Measurements from ENCODE around the gene WDR20. TPM values are rescaled to one million over a fixed set of nuclear protein-coding genes. Genes with fewer than 3 reads are reported as not detected.

The WDR20 gene
- total RNA-seq, 1 donor from 2014 or later, result 25.2 TPM

DNA sequence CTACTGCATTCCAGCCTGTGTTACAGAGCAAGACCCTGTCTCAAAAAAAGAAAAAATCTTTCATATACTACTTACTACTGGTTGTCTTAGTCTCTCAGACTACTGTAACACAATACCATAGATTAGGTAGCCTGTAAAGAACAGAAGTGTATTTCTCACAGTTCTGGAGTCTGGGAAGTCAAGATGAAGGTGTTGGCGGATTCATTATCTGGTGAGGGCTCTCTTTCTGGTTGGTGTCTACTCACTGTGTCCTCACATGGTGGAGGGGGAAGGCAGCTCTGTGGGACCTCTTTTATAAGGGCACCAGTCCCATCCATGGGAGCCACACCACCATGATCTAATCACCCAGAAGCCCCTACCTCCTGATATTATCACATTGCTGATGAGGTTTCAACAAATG is 14.4 kb downstream of the WDR20 start:
- DNase-seq, result no peak
- Histone ChIP-seq H3K9me3 (no peaks in the 10 kb centered on the region), H3K27me3 (no peaks in the 10 kb centered on the region), H3K27ac (no peak overlapping the region), H3K4me3 (no peak overlapping the region), H3K36me3 (peaks cover 12% of the 10 kb centered on the region), H3K4me1 (peaks cover 6% of the 10 kb centered on the region)
- ATAC-seq, result no peak
- TF ChIP-seq, protein P1, sequence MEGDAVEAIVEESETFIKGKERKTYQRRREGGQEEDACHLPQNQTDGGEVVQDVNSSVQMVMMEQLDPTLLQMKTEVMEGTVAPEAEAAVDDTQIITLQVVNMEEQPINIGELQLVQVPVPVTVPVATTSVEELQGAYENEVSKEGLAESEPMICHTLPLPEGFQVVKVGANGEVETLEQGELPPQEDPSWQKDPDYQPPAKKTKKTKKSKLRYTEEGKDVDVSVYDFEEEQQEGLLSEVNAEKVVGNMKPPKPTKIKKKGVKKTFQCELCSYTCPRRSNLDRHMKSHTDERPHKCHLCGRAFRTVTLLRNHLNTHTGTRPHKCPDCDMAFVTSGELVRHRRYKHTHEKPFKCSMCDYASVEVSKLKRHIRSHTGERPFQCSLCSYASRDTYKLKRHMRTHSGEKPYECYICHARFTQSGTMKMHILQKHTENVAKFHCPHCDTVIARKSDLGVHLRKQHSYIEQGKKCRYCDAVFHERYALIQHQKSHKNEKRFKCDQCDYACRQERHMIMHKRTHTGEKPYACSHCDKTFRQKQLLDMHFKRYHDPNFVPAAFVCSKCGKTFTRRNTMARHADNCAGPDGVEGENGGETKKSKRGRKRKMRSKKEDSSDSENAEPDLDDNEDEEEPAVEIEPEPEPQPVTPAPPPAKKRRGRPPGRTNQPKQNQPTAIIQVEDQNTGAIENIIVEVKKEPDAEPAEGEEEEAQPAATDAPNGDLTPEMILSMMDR (IDR thresholded peaks at IDR 0.05), result no peak
- intact Hi-C loops (cut with DNase I), result no loop called here

DNA sequence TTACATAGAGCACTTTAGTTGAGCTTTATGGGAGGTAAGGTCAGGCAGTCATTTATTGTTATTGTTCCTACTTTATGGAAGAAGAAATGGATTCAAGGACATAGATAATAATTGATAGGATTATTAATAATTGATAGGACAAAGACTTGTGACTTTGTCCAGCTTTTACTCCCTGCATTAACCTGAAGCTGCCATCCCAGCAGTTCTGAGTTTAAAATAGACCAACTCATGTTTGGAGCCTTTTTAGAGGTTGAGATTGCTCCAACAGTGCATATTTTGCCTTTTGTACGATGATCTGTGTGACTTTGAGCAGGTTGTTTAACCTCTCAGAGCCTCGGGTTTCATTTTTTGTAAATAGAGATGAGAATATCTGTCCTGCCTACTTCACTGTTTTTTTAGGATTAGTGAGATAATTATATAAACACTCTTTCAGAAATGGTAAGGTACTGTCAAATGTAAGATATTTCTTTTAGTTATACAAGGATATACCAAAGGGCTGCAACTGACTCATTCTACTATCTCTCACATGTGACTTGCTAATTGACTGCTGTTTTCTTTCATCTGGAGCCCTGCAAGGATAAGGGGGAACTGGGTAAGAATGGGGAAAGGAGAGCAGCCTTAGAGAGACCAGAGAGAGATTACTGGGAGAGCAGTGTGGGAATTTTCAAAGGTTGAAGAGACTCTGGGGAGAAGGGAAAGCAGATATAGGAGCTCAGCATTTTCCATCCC is 15.3 kb downstream of the WDR20 start:
- Histone ChIP-seq H3K9me3 (no peaks in the 10 kb centered on the region), H3K4me3 (no peak overlapping the region), H3K36me3 (peaks cover 12% of the 10 kb centered on the region), H3K27ac (no peak overlapping the region), H3K27me3 (no peaks in the 10 kb centered on the region), H3K4me1 (peaks cover 6% of the 10 kb centered on the region)
- ATAC-seq (no peak), DNase-seq (no peak)
- TF ChIP-seq, protein P1 (IDR thresholded peaks at IDR 0.05), result no peak
- intact Hi-C loops (cut with DNase I), result no loop called here

DNA sequence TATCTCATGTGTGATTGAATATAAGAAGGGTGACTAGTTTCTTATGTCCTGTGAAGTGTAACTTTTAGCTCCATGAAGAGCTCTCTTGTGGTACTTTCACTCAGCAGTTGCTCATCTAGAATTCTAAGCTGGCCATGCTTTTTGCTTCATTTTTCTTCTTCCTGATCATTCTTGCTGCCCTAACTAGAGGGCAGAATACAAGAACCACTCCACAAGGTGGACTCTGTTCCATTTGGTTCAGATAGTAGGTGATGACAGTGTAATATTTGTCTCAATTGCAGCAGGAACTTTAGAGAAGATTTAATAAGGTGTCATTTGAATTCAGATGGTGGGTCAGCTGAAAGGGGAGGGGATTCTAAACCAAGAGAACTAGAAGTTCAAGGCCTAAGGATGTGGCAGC is 17.6 kb downstream of the WDR20 start:
- intact Hi-C loops (cut with DNase I), result no loop called here
- TF ChIP-seq, protein P1 (IDR thresholded peaks at IDR 0.05), result no peak
- DNase-seq (no peak), ATAC-seq (no peak)
- peaks cover 6% of the 10 kb centered on the region for H3K4me1 ChIP-seq
- no peaks in the 10 kb centered on the region for H3K27me3 ChIP-seq
- H3K27ac ChIP-seq, result no peak overlapping the region
- H3K9me3 ChIP-seq, result no peaks in the 10 kb centered on the region
- H3K36me3 ChIP-seq, result peaks cover 4% of the 10 kb centered on the region
- H3K4me3 ChIP-seq, result no peak overlapping the region

DNA sequence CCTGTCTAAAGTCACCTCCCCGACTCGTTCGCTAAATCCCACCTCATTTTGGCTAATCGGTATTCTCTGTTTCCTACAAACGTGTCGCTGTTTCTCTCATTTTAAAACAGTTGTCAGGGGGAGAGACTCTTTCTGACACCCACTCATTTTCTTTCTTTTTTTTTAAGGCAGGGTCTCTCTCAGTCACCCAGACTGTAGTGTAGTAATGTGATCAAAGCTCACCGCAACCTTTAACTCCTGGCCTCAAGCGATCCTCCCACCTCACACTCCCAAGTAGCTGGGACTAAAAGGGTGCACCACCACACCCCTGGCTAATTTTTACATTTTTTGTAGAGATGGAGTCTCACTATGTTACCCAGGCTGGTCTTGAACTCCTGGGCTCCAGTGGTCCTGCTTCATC is 19.1 kb downstream of the WDR20 start:
- H3K36me3 ChIP-seq, result no peaks in the 10 kb centered on the region
- H3K9me3 ChIP-seq, result no peaks in the 10 kb centered on the region
- TF ChIP-seq, protein P1 (IDR thresholded peaks at IDR 0.05), result no peak
- DNase-seq (no peak), ATAC-seq (no peak)
- no peaks in the 10 kb centered on the region for H3K27me3 ChIP-seq
- H3K4me3 ChIP-seq, result no peak overlapping the region
- intact Hi-C loops (cut with DNase I), result no loop called here
- no peak overlapping the region for H3K27ac ChIP-seq
- H3K4me1 ChIP-seq, result peaks cover 6% of the 10 kb centered on the region

DNA sequence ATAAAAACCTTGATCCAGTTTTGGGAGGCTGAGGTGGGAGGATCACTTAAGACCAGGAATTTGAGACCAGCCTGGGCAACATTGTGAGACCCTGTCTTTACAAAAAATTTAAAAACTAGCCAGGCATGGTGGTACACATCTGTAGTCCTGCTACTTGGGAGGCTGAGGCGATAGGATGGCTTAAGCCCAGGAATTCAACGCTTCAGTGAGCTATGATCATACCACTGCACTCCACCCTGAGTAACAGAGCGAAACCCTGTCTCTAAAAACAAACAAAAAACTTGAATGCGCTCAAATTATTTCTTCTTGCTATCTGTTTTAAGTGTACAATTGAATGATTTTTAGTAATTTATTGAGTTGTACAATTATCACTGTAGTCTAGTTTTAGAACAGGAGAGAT is 20.1 kb downstream of the WDR20 start:
- no peaks in the 10 kb centered on the region for H3K9me3 ChIP-seq
- H3K4me3 ChIP-seq, result no peak overlapping the region
- no peak for ATAC-seq
- H3K4me1 ChIP-seq, result peaks cover 4% of the 10 kb centered on the region
- intact Hi-C loops (cut with DNase I), result no loop called here
- H3K27ac ChIP-seq, result no peak overlapping the region
- H3K36me3 ChIP-seq, result no peaks in the 10 kb centered on the region
- TF ChIP-seq, protein P1 (IDR thresholded peaks at IDR 0.05), result no peak
- no peaks in the 10 kb centered on the region for H3K27me3 ChIP-seq
- DNase-seq, result no peak

DNA sequence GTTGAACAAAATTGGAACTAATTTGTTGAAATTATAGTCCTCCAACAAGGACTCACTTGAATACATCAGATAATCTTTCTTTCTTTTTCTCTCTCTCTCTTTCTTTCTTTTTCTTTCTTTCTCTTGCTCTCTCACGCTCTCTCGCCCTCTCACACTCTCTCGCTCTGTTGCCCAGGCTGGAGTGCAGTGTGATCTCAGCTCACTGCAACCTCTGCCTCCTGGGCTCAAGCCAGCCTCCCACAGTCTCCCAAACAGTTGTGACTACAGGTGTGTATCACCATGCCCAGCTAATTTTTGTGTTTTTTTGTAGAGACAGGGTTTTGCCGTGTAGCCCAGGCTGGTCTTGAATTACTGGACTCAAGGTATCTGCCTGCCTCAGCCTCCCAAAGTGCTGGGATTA is 22.8 kb downstream of the WDR20 start:
- H3K36me3 ChIP-seq, result no peaks in the 10 kb centered on the region
- ATAC-seq, result no peak
- intact Hi-C loops (cut with DNase I), result no loop called here
- H3K4me1 ChIP-seq, result no peaks in the 10 kb centered on the region
- no peaks in the 10 kb centered on the region for H3K9me3 ChIP-seq
- no peak overlapping the region for H3K4me3 ChIP-seq
- no peaks in the 10 kb centered on the region for H3K27me3 ChIP-seq
- TF ChIP-seq, protein P1 (IDR thresholded peaks at IDR 0.05), result no peak
- no peak for DNase-seq
- no peak overlapping the region for H3K27ac ChIP-seq
